ENCODE results near the gene PPP1CA.

Gene PPP1CA

DNA sequence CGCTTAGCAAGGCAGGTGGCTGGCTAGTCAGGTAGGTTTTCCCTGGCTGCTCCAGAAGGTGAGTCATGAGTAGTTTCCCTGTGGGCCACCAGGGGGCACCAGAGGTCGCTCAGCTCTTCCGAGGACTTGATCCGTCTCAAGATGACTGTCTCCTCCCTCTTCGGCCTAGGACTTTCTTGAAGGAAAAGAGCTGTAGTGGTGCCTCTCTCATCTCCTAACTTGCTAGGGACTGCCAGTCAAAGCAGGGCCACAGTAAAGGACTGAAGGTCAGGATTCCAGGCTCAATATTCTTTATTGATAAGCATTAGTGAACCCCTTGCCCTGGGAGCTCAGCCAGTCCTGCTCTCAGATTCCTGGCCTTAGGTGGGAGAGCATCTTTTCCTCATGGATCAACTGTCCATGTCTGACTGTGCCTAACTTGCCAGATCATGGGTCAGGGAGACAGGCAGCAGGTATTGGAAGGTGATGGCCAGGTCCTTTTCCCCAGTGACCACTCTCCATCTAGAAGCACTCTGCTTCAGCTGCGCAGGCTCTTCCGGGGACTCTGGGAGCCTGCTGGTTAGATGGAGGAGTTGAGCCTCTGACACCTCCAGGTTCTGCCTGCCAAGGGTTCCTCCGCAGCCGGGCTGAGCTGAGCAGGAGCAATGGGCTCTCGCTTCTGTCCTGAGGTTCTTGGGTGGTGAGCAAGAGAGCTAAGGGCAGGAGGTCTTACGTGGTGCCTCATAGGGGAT is 50.2 kb downstream of the PPP1CA start:
- Histone ChIP-seq H3K4me3 (no peak overlapping the region), H3K27ac (no peak overlapping the region), H3K9me3 (ENCODE audit: low read depth, low read length) (no peaks in the 10 kb centered on the region), H3K9ac (ENCODE audit: insufficient read length) (no peak overlapping the region), H3K36me3 (ENCODE audit: insufficient read depth, low read length) (no peaks in the 10 kb centered on the region)
- no peak for TF ChIP-seq EZH2 (IDR thresholded peaks at IDR 0.05)
- no peak for TF ChIP-seq FOXP2 (optimal IDR thresholded peaks at IDR 0.05; ENCODE audit: control extremely low read depth, extremely low read length, insufficient read depth)
- TF ChIP-seq POLR2AphosphoS5 (IDR thresholded peaks at IDR 0.05; ENCODE audit: borderline replicate concordance, low read depth, low read length), result no peak
- DNase-seq (ENCODE audit: low read depth, low spot score), result no peak

DNA sequence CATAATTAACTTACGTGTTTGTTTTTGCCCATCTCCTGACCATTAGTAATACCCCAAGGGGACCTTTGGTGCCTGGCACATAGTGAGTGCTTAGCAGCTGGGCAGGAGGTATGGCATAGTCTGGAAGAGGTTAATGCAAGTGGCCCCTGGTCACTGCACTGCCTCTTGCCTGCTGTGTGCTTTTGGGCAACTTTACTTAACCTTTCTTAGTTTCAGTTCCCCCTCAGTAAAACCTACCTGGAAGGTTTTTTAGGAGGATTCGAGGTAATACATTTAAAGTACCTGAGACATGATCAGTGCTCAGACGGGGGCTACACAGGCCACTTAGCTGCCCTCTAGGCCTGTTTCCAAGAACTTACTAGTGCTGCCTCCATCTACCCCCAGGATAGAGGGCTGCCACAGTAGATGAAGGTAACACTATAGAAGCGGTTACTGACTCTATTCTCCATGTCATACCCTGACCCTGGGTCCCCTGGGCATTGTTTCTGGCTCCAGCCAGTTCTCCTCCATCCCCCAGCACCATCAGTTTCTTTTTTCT is 51.7 kb downstream of the PPP1CA start:
- Histone ChIP-seq H3K36me3 (ENCODE audit: insufficient read depth, low read length) (no peaks in the 10 kb centered on the region), H3K27ac (no peak overlapping the region), H3K4me3 (no peak overlapping the region), H3K9me3 (ENCODE audit: low read depth, low read length) (no peaks in the 10 kb centered on the region), H3K9ac (ENCODE audit: insufficient read length) (no peak overlapping the region)
- no peak for TF ChIP-seq EZH2 (IDR thresholded peaks at IDR 0.05)
- TF ChIP-seq FOXP2 (optimal IDR thresholded peaks at IDR 0.05; ENCODE audit: control extremely low read depth, extremely low read length, insufficient read depth), result no peak
- no peak for TF ChIP-seq POLR2AphosphoS5 (IDR thresholded peaks at IDR 0.05; ENCODE audit: borderline replicate concordance, low read depth, low read length)
- DNase-seq (ENCODE audit: low read depth, low spot score), result no peak

DNA sequence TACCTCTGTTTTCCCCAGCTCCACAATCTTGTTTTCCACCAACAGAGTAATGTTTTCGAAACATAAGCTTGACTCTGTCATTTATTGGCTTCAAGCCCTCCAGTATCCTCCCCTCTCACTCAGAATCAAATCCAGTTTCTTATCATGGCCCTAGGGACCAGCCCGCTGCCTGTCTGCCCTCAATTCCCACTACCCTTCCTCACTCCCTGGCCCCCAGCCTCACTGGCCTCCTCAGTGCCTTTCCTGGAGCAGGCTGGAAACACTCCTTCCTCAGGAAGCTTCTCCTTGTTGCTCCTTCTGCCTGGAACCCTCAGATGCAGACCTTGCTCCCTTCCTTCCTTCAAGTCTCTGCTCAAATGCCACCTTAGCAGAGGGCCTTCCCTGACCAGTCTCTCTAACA is 52.2 kb downstream of the PPP1CA start:
- DNase-seq (ENCODE audit: low read depth, low spot score), result no peak
- TF ChIP-seq POLR2AphosphoS5 (IDR thresholded peaks at IDR 0.05; ENCODE audit: borderline replicate concordance, low read depth, low read length) (no peak), FOXP2 (optimal IDR thresholded peaks at IDR 0.05; ENCODE audit: control extremely low read depth, extremely low read length, insufficient read depth) (no peak), EZH2 (IDR thresholded peaks at IDR 0.05) (no peak)
- H3K9ac ChIP-seq (ENCODE audit: insufficient read length), result no peak overlapping the region
- no peak overlapping the region for H3K4me3 ChIP-seq
- no peak overlapping the region for H3K27ac ChIP-seq
- H3K9me3 ChIP-seq (ENCODE audit: low read depth, low read length), result no peaks in the 10 kb centered on the region
- no peaks in the 10 kb centered on the region for H3K36me3 ChIP-seq (ENCODE audit: insufficient read depth, low read length)

DNA sequence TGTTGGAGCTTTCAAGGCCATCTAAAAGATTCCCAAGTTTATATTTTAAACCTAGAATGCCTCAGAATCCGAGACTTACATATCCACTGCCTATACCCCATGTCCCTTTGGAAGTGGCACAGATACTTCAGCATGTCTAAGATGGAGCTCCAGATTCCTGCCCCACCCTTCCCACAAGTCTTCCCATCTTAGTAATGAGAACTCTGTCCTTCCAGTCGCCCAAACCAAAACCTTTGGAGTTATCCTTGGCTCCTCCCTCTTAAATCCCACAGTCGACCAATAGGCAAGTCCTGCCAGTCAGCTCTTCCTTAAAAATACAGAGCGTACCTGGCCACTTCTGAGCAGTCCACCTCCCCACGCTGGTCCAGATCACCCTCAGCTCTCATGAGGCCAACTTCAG is 52.6 kb downstream of the PPP1CA start:
- H3K27ac ChIP-seq, result no peak overlapping the region
- TF ChIP-seq EZH2 (IDR thresholded peaks at IDR 0.05), result no peak
- no peak overlapping the region for H3K4me3 ChIP-seq
- DNase-seq (ENCODE audit: low read depth, low spot score), result no peak
- no peaks in the 10 kb centered on the region for H3K36me3 ChIP-seq (ENCODE audit: insufficient read depth, low read length)
- H3K9me3 ChIP-seq (ENCODE audit: low read depth, low read length), result no peaks in the 10 kb centered on the region
- no peak overlapping the region for H3K9ac ChIP-seq (ENCODE audit: insufficient read length)
